ENCODE data around the gene ACAA2. TPM values are rescaled to one million over a fixed set of nuclear protein-coding genes. Genes with fewer than 3 reads are reported as not detected.
A peak's percentile ranks its signal among the peaks of the same experiment; 100 is the strongest.

Gene ACAA2
- total RNA-seq, 1 experiment from 2014 or later: 144 TPM

GRCh38 chr18:49761771-49762170 is 51.6 kb downstream of the ACAA2 start:
- H3K27ac ChIP-seq: no peak overlapping the region
- H3K9me3 ChIP-seq (replicated peaks): no peaks in the 10 kb centered on the region; the same call in 1 of the 2 replicates
- no peak for DNase-seq (ENCODE audit: low read depth in 1 of 2, low spot score in 2 of 2)
- H3K27me3 ChIP-seq (replicated peaks): no peaks in the 10 kb centered on the region
- no peaks in the 10 kb centered on the region for H3K36me3 ChIP-seq
- peaks cover 17% of the 10 kb centered on the region for H3K4me1 ChIP-seq (replicated peaks)
- H3K4me3 ChIP-seq: no peak overlapping the region

GRCh38 chr18:49758263-49758610 is 55.1 kb downstream of the ACAA2 start:
- H3K36me3 ChIP-seq: no peaks in the 10 kb centered on the region
- H3K27ac ChIP-seq: no peak overlapping the region
- H3K4me1 ChIP-seq (replicated peaks): peaks cover 5% of the 10 kb centered on the region
- H3K9me3 ChIP-seq (replicated peaks): no peaks in the 10 kb centered on the region
- H3K27me3 ChIP-seq (replicated peaks): no peaks in the 10 kb centered on the region
- no peak for DNase-seq (ENCODE audit: low read depth in 1 of 2, low spot score in 2 of 2)
- H3K4me3 ChIP-seq: no peak overlapping the region

- no peak overlapping the region for H3K27ac ChIP-seq
- peak in 1 of 2 experiments; percentile 46 for DNase-seq (ENCODE audit: low read depth in 1 of 2, low spot score in 2 of 2)
- H3K4me3 ChIP-seq: no peak overlapping the region
- H3K27me3 ChIP-seq (replicated peaks): no peaks in the 10 kb centered on the region
- no peaks in the 10 kb centered on the region; the same call in 1 of the 2 replicates for H3K4me1 ChIP-seq (replicated peaks)
- no peaks in the 10 kb centered on the region for H3K36me3 ChIP-seq
- no peaks in the 10 kb centered on the region for H3K9me3 ChIP-seq (replicated peaks)
These were observed 55.6 kb downstream of the ACAA2 start for GRCh38 chr18:49757513-49758262.

GRCh38 chr18:49756671-49757362 is 56.5 kb downstream of the ACAA2 start:
- no peaks in the 10 kb centered on the region for H3K27me3 ChIP-seq (replicated peaks)
- no peak for DNase-seq (ENCODE audit: low read depth in 1 of 2, low spot score in 2 of 2)
- H3K4me3 ChIP-seq: no peak overlapping the region
- H3K27ac ChIP-seq: no peak overlapping the region
- H3K36me3 ChIP-seq: no peaks in the 10 kb centered on the region
- H3K4me1 ChIP-seq (replicated peaks): no peaks in the 10 kb centered on the region
- H3K9me3 ChIP-seq (replicated peaks): no peaks in the 10 kb centered on the region

GRCh38 chr18:49756135-49756534 is 57.2 kb downstream of the ACAA2 start:
- Histone ChIP-seq H3K27me3 (replicated peaks) (no peaks in the 10 kb centered on the region), H3K4me3 (no peak overlapping the region), H3K4me1 (replicated peaks) (no peaks in the 10 kb centered on the region), H3K9me3 (replicated peaks) (no peaks in the 10 kb centered on the region), H3K27ac (no peak overlapping the region), H3K36me3 (no peaks in the 10 kb centered on the region)
- peak in 1 of 2 experiments; percentile 20 for DNase-seq (ENCODE audit: low read depth in 1 of 2, low spot score in 2 of 2)

- peak in 1 of 2 experiments; percentile 25 for DNase-seq (ENCODE audit: low read depth in 1 of 2, low spot score in 2 of 2)
- H3K27ac ChIP-seq: no peak overlapping the region
- no peaks in the 10 kb centered on the region for H3K9me3 ChIP-seq (replicated peaks)
- H3K36me3 ChIP-seq: no peaks in the 10 kb centered on the region
- no peaks in the 10 kb centered on the region for H3K27me3 ChIP-seq (replicated peaks)
- no peak overlapping the region for H3K4me3 ChIP-seq
- no peaks in the 10 kb centered on the region for H3K4me1 ChIP-seq (replicated peaks)
These were observed 57.8 kb downstream of the ACAA2 start for GRCh38 chr18:49755489-49755888.

GRCh38 chr18:49754866-49755265 is 58.5 kb downstream of the ACAA2 start:
- H3K36me3 ChIP-seq: no peaks in the 10 kb centered on the region
- no peaks in the 10 kb centered on the region for H3K4me1 ChIP-seq (replicated peaks)
- H3K4me3 ChIP-seq: no peak overlapping the region
- no peak overlapping the region for H3K27ac ChIP-seq
- H3K9me3 ChIP-seq (replicated peaks): no peaks in the 10 kb centered on the region
- DNase-seq (ENCODE audit: low read depth in 1 of 2, low spot score in 2 of 2): no peak
- no peaks in the 10 kb centered on the region for H3K27me3 ChIP-seq (replicated peaks)

GRCh38 chr18:49753643-49754042 is 59.7 kb downstream of the ACAA2 start:
- Histone ChIP-seq H3K27ac (no peak overlapping the region), H3K36me3 (no peaks in the 10 kb centered on the region), H3K27me3 (replicated peaks) (no peaks in the 10 kb centered on the region), H3K9me3 (replicated peaks) (no peaks in the 10 kb centered on the region), H3K4me3 (no peak overlapping the region), H3K4me1 (replicated peaks) (peaks cover 2% of the 10 kb centered on the region)
- no peak for DNase-seq (ENCODE audit: low read depth in 1 of 2, low spot score in 2 of 2)

- no peaks in the 10 kb centered on the region for H3K9me3 ChIP-seq (replicated peaks)
- no peaks in the 10 kb centered on the region for H3K36me3 ChIP-seq
- no peaks in the 10 kb centered on the region for H3K27me3 ChIP-seq (replicated peaks)
- DNase-seq (ENCODE audit: low read depth in 1 of 2, low spot score in 2 of 2): no peak
- H3K27ac ChIP-seq: no peak overlapping the region
- H3K4me1 ChIP-seq (replicated peaks): peaks cover 18% of the 10 kb centered on the region
- H3K4me3 ChIP-seq: no peak overlapping the region
These were observed 61.3 kb downstream of the ACAA2 start for GRCh38 chr18:49752095-49752457.

GRCh38 chr18:49751427-49752094 is 61.8 kb downstream of the ACAA2 start:
- no peak overlapping the region for H3K4me3 ChIP-seq
- no peaks in the 10 kb centered on the region for H3K9me3 ChIP-seq (replicated peaks)
- peak in 1 of 2 experiments; percentile 32 for DNase-seq (ENCODE audit: low read depth in 1 of 2, low spot score in 2 of 2)
- H3K36me3 ChIP-seq: no peaks in the 10 kb centered on the region
- H3K27me3 ChIP-seq (replicated peaks): no peaks in the 10 kb centered on the region
- no peak overlapping the region for H3K27ac ChIP-seq
- peaks cover 19% of the 10 kb centered on the region for H3K4me1 ChIP-seq (replicated peaks)

GRCh38 chr18:49749563-49749962 is 63.8 kb downstream of the ACAA2 start:
- no peaks in the 10 kb centered on the region for H3K27me3 ChIP-seq (replicated peaks)
- no peak for DNase-seq (ENCODE audit: low read depth in 1 of 2, low spot score in 2 of 2)
- H3K27ac ChIP-seq: no peak overlapping the region
- no peaks in the 10 kb centered on the region for H3K36me3 ChIP-seq
- H3K4me3 ChIP-seq: no peak overlapping the region
- H3K9me3 ChIP-seq (replicated peaks): no peaks in the 10 kb centered on the region
- peaks cover 27% of the 10 kb centered on the region for H3K4me1 ChIP-seq (replicated peaks)

GRCh38 chr18:49747876-49748275 is 65.5 kb downstream of the ACAA2 start:
- Histone ChIP-seq H3K4me3 (no peak overlapping the region), H3K9me3 (replicated peaks) (no peaks in the 10 kb centered on the region), H3K27ac (no peak overlapping the region), H3K27me3 (replicated peaks) (no peaks in the 10 kb centered on the region), H3K4me1 (replicated peaks) (peaks cover 35% of the 10 kb centered on the region), H3K36me3 (no peaks in the 10 kb centered on the region)
- peak; percentile 64 to 75 for DNase-seq (ENCODE audit: low read depth in 1 of 2, low spot score in 2 of 2)

GRCh38 chr18:49745045-49746014 is 68.0 kb downstream of the ACAA2 start:
- H3K27ac ChIP-seq: no peak overlapping the region
- no peaks in the 10 kb centered on the region for H3K27me3 ChIP-seq (replicated peaks)
- DNase-seq (ENCODE audit: low read depth in 1 of 2, low spot score in 2 of 2): no peak
- no peaks in the 10 kb centered on the region for H3K36me3 ChIP-seq
- H3K9me3 ChIP-seq (replicated peaks): no peaks in the 10 kb centered on the region
- H3K4me3 ChIP-seq: no peak overlapping the region
- peaks cover 44% of the 10 kb centered on the region for H3K4me1 ChIP-seq (replicated peaks)
